Activated T-helper 2 cell treated with anti-CD3 and anti-CD28 coated beads, Interferon-gamma antibody, Interleukin-2, Interleukin-4, amounts not matched to agents 10 μg/mL and 5 μg/mL and 100 μg/mL, durations not matched to agents 14 hours and 24 hours and 36 hours (primary cell): ENCODE results near the gene ZDHHC7. TPM values are rescaled to one million over a fixed set of nuclear protein-coding genes. Genes with fewer than 3 reads are reported as not detected.
A peak's percentile ranks its signal among the peaks of the same experiment; 100 is the strongest.

Source experiments
- DNase-seq: peaks from one replicate; pipeline ENCODE4 v3.0.0; 2021; ENCODE audit warnings: low spot score
- H3K27ac Mint-ChIP-seq: one replicate; pipeline ENCODE4 v1.8.0; 2021; ENCODE audit warnings: mixed read lengths
- H3K27me3 Mint-ChIP-seq: one replicate; pipeline ENCODE4 v1.8.0; 2021; ENCODE audit warnings: low read depth, mixed read lengths
- H3K36me3 Mint-ChIP-seq: one replicate; pipeline ENCODE4 v1.8.0; 2021; ENCODE audit warnings: low read depth, mixed read lengths
- H3K4me1 Mint-ChIP-seq: one replicate; pipeline ENCODE4 v1.8.0; 2021; ENCODE audit warnings: low read depth, mixed read lengths
- H3K4me3 Mint-ChIP-seq: one replicate; pipeline ENCODE4 v1.8.0; 2021; ENCODE audit warnings: low read depth, mild to moderate bottlenecking, moderate library complexity, mixed read lengths
- H3K9me3 Mint-ChIP-seq: one replicate; pipeline ENCODE4 v1.8.0; 2021; ENCODE audit warnings: mixed read lengths
- intact Hi-C: fragments of 100-400 bp; cut with micrococcal nuclease; formaldehyde crosslinking; loops from one replicate; pipeline ENCODE4 v1.15.1; 2023
- total RNA-seq: library from RNA; stranded (reverse); gene quantifications from 2 replicates; pipeline ENCODE4 v1.2.3, GENCODE V29; 2022

ZDHHC7 gene
- total RNA-seq, 1 donor from 2014 or later = 30.0 TPM

DNA sequence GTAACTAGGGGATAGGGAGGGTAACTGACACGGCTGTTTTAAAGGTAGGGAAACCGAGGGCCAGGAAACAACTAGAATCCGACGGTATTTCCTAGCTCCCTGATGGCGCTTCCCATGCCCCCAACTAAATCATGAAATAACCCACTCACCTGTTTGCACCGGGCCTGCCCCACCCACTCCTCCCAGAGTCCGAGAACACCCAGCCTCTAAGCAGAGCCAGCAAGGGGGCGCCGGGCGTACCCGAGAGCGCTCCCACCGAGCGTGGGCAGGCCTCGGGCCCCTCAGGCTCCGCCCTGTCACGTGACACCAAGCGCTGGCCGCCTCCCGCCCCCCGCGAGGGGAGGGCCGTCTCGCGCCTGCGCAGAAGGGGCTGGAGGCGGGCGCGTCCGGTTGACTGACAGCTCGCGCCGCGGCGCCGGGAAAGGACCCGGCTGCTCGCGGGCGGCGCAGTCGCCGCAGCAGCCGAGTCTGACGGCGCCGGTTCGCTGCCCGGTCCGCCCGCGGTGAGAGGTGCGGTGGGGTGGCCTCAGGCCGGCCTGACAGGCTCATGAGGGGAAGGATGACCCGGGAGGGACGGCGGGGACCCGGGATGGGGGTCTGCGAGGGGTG, 16.1 kb upstream of the ZDHHC7 start, which contains the start of gene KIAA0513:
KIAA0513 (plus strand) TSS at position 447 of the 609 bp plus-strand sequence. CDS start 39,277 bp downstream, outside the sequence.
- peak within 1 kb of the TSS; percentile 96 for H3K27ac Mint-ChIP-seq
- no peaks in the 10 kb centered on the region for H3K27me3 Mint-ChIP-seq
- peak; percentile 94 for DNase-seq
- H3K4me3 Mint-ChIP-seq = peak within 1 kb of the TSS; percentile 88
- H3K36me3 Mint-ChIP-seq = peaks cover 10% of the 10 kb centered on the region
- intact Hi-C loops = loop anchor here (5.0 kb wide), 1 partner anchor 410 kb away; the partner anchor contains the start of gene COTL1
- H3K4me1 Mint-ChIP-seq = peaks cover 33% of the 10 kb centered on the region
- H3K9me3 Mint-ChIP-seq = no peaks in the 10 kb centered on the region

- DNase-seq = no peak
- H3K4me1 Mint-ChIP-seq = peaks cover 33% of the 10 kb centered on the region
- no peak overlapping the region for H3K27ac Mint-ChIP-seq
- peak overlapping the region; percentile 70 for H3K4me3 Mint-ChIP-seq
- no peaks in the 10 kb centered on the region for H3K9me3 Mint-ChIP-seq
- intact Hi-C loops = loop anchor here (5.0 kb wide), 1 partner anchor 409 kb away; the partner anchor contains the start of gene COTL1
- peaks cover 4% of the 10 kb centered on the region for H3K36me3 Mint-ChIP-seq
- no peaks in the 10 kb centered on the region for H3K27me3 Mint-ChIP-seq
These were observed 15.4 kb upstream of the ZDHHC7 start for GRCh38 chr16:85026703-85027102.

DNA sequence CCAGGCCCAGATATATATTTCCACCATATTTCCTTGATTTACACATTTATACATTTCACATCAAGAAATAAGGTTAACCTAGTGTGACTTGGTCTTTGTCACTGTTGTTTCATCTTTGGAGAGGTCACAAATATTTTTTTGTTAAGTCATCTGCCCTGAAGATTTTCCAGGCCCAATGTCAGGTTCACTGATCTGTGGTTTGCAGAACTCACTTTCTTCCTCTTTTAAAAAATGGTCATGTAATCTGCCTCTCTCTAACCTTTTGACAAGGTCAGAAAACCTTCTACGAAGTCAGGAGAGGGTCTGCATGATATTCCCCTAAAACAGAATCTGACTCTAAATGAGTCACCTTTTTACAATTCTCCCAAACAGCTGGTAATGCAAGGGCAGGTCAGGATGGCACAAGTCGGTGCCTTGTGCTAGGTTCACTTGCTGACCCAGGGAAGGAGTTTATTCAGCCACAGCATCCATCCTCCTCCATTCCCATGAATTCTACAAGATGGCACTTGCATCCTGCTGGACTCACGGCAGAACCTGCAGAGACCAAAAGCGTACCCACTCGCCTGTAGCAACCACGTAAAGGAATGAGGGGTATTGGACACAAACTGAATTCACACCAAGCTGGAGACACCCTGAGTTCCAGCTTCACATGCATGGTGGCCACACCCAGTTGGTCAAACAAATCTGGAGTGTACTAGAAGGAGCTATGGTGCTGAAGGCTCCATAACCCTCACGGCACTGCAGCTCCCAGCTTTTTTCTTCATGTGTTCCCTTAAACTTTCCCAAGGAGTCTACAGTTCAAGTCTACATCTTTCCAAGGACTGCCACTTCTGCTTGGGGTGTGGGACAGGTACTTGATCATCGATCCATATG, 14.7 kb upstream of the ZDHHC7 start:
- no peak for DNase-seq
- H3K27me3 Mint-ChIP-seq = peaks cover 2% of the 10 kb centered on the region
- H3K36me3 Mint-ChIP-seq = no peaks in the 10 kb centered on the region
- H3K27ac Mint-ChIP-seq = no peak overlapping the region
- intact Hi-C loops = loop anchor here (5.0 kb wide), 1 partner anchor 409 kb away; the partner anchor contains the start of gene COTL1
- peaks cover 30% of the 10 kb centered on the region for H3K4me1 Mint-ChIP-seq
- no peaks in the 10 kb centered on the region for H3K9me3 Mint-ChIP-seq
- H3K4me3 Mint-ChIP-seq = peak overlapping the region; percentile 70

DNA sequence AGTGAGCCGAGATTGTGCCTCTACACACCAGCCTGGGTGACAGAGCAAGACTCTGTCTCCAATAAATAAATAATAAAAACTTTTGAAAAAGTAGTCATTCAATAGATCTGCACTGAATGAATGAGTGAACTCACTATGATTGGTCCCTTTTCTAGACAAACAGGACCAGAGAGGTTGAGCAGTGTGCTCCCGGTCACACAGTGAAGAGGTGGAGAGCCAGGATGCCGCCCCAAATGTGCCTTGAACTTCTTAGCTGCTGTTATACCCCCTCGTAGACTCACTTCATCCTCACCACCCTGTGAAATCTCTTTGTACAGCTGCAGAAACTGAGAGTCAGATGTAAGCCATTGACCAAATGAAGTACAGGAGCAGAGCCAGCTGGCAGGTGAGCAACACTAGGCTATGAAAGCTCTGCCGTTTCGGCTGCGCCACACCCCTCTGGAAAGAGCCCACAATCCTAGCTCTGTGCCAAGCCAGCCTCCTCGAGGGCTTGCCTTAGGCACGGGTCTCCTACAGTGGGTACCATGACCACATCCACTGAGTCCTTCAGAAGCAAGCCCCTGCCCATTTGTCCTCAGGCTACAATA, 8.4 kb upstream of the ZDHHC7 start:
- Mint-ChIP-seq H3K4me3 (no peak overlapping the region), H3K9me3 (no peaks in the 10 kb centered on the region), H3K4me1 (peaks cover 9% of the 10 kb centered on the region), H3K27ac (no peak overlapping the region), H3K27me3 (peaks cover 13% of the 10 kb centered on the region), H3K36me3 (no peaks in the 10 kb centered on the region)
- DNase-seq = no peak
- intact Hi-C loops = no loop called here

DNA sequence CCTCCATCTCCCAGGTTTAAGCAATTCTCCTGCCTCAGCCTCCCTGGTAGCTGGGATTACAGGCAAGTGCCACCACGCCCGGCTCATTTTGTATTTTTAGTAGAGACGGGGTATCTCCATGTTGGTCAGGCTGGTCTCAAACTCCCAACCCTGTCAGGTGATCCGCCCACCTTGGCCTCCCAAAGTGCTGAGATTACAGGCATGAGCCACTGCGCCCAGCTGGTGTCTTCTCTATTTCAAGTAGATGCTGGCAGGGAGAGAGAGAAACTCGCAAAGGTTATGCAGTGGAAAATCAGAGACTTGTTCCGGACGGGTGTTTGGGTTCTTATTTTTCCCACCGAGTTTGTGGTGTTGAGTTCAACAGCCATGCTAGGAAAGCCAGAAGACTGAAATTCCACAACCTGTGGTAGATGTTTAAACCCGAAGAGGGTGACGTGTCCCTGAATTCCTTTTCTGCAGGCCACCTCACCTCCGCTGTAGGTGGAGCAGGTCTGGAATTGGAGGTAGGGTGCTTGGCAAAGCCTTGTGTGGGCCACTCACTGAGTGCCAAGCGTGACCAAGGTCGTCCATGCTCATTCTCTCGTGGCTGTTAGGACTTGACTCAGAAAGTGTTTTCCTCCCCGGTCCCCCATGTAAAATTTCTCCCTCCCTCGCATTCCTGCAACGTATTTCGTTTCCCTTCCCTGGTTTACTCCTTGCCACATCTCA, 7.3 kb upstream of the ZDHHC7 start:
- intact Hi-C loops = no loop called here
- Mint-ChIP-seq H3K27me3 (peaks cover 13% of the 10 kb centered on the region), H3K27ac (no peak overlapping the region), H3K4me1 (peaks cover 9% of the 10 kb centered on the region), H3K9me3 (no peaks in the 10 kb centered on the region), H3K36me3 (no peaks in the 10 kb centered on the region), H3K4me3 (no peak overlapping the region)
- DNase-seq = no peak

- intact Hi-C loops = loop anchor here (2.0 kb wide), 1 partner anchor 37 kb away; no protein-coding TSS in a partner anchor
- H3K27me3 Mint-ChIP-seq = peaks cover 13% of the 10 kb centered on the region
- no peak overlapping the region for H3K4me3 Mint-ChIP-seq
- no peak for DNase-seq
- H3K9me3 Mint-ChIP-seq = no peaks in the 10 kb centered on the region
- H3K36me3 Mint-ChIP-seq = no peaks in the 10 kb centered on the region
- H3K27ac Mint-ChIP-seq = no peak overlapping the region
- peaks cover 9% of the 10 kb centered on the region for H3K4me1 Mint-ChIP-seq
These were observed 6.3 kb upstream of the ZDHHC7 start for GRCh38 chr16:85017633-85018032.

GRCh38 chr16:85017151-85017550, 5.8 kb upstream of the ZDHHC7 start:
- no peaks in the 10 kb centered on the region for H3K36me3 Mint-ChIP-seq
- intact Hi-C loops = loop anchor here (2.0 kb wide), 1 partner anchor 38 kb away; no protein-coding TSS in a partner anchor
- no peak overlapping the region for H3K4me3 Mint-ChIP-seq
- peaks cover 9% of the 10 kb centered on the region for H3K4me1 Mint-ChIP-seq
- DNase-seq = no peak
- H3K27me3 Mint-ChIP-seq = peaks cover 13% of the 10 kb centered on the region
- H3K9me3 Mint-ChIP-seq = no peaks in the 10 kb centered on the region
- peak overlapping the region; percentile 30 for H3K27ac Mint-ChIP-seq

DNA sequence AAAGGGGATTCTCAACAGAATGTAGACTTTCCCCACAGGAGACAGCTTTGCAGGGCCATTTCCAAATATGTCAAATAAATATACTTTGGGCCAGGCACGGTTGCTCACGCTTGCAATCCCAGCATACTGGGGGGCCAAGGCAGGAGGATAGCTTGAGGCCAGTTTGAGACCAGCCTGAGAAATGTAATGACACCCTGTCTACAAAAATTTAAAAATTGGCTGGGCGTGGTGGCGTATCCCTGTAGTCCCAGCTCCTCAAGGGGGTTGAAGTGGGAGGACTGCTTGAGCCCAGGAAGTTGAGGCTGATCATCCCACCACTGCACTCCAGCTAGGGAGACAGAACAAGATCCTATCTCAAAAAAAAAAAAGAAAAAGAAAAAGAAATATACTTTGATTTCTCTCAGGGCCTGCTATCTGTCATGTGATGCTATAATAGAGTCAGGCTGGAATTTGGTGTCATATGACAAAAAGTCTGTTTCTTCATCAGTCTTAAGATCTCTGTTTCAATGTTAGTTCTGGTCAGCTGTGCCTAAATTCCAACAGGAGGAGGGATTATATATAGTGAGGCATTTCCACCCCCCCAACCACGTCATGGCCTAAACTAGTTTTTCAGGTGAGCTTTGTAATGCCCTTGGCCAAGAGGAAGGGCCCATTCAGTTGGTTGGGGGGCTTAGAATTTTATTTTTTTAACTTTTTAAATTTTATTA, 4.3 kb upstream of the ZDHHC7 start:
- no peak overlapping the region for H3K27ac Mint-ChIP-seq

DNA sequence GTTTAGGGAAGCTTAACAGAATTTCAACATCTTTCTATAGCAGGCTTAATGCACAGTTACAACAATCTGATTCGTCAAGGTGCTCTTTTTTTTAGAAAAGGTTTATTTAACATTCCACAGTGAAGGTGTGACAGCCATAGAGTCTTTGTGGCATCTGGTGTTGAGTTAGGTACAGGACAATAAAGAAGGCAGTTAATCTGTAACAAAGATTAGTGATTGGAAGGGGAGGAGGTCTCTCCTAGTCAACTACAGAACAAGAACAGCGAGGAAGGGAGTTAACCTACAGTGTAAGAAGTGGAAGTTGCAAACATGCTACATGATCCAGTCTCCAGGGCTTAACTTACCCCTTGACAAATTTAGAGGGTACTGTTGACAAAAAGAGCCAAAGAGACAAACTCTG, 3.0 kb upstream of the ZDHHC7 start:
- Mint-ChIP-seq H3K27me3 (peaks cover 2% of the 10 kb centered on the region), H3K27ac (no peak overlapping the region), H3K4me3 (no peak overlapping the region), H3K9me3 (no peaks in the 10 kb centered on the region), H3K36me3 (peaks cover 2% of the 10 kb centered on the region), H3K4me1 (peaks cover 20% of the 10 kb centered on the region)
- DNase-seq = no peak
- intact Hi-C loops = loop anchor here (5.0 kb wide), 1 partner anchor 73 kb away; no protein-coding TSS in a partner anchor

More for the DNA sequence above, 4.3 kb upstream of the ZDHHC7 start:
- Mint-ChIP-seq H3K4me3 (no peak overlapping the region), H3K27me3 (peaks cover 12% of the 10 kb centered on the region), H3K4me1 (peaks cover 11% of the 10 kb centered on the region), H3K9me3 (no peaks in the 10 kb centered on the region), H3K36me3 (no peaks in the 10 kb centered on the region)
- intact Hi-C loops = loop anchor here (2.0 kb wide), 1 partner anchor 39 kb away; no protein-coding TSS in a partner anchor
- no peak for DNase-seq

- peak overlapping the region; percentile 98 for H3K27ac Mint-ChIP-seq
- peaks cover 20% of the 10 kb centered on the region for H3K4me1 Mint-ChIP-seq
- DNase-seq = no peak
- no peaks in the 10 kb centered on the region for H3K27me3 Mint-ChIP-seq
- peaks cover 6% of the 10 kb centered on the region for H3K36me3 Mint-ChIP-seq
- intact Hi-C loops = loop anchor here (1.0 to 5.0 kb wide), 2 partner anchors 17 to 75 kb away; no protein-coding TSS in a partner anchor
- H3K9me3 Mint-ChIP-seq = no peaks in the 10 kb centered on the region
- peak overlapping the region; percentile 97 for H3K4me3 Mint-ChIP-seq
These were observed 530 bp upstream of the ZDHHC7 start for GRCh38 chr16:85011846-85012284.

DNA sequence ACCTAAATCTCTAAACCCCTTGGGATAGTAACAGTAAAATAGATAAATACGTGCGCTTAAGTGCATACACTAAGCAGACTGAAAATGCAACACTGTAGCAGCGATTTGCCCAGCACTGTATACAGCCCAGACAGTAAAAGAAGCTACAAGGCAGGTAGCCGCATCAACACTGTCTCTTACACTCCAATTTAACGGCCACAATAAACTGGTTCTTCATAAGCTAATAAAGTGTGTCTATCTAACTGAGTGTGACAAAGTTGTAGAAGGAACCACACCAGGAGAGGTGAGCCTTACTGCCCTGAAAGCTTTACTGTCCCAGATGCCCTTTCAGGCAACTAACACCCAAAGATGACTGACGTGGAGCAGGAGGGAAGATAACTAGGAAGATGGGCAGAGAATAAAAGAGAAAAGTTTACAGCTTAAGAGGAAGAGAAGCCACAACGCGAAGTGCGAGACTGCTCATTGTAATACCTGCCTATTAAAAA, 847 bp downstream of the ZDHHC7 start:
- intact Hi-C loops = loop anchor here (5.0 kb wide), 1 partner anchor 77 kb away; no protein-coding TSS in a partner anchor
- H3K4me1 Mint-ChIP-seq = peaks cover 18% of the 10 kb centered on the region

More for the DNA sequence above, 847 bp downstream of the ZDHHC7 start:
- peaks cover 8% of the 10 kb centered on the region for H3K36me3 Mint-ChIP-seq
- H3K9me3 Mint-ChIP-seq = no peaks in the 10 kb centered on the region
- no peaks in the 10 kb centered on the region for H3K27me3 Mint-ChIP-seq
- peak overlapping the region; percentile 78 for H3K27ac Mint-ChIP-seq
- peak overlapping the region; percentile 90 for H3K4me3 Mint-ChIP-seq
- no peak for DNase-seq
